Heart left ventricle (tissue), 16 donors: ENCODE measurements around the gene ZER1. TPM values are rescaled to one million over a fixed set of nuclear protein-coding genes. Genes with fewer than 3 reads are reported as not detected.

Experiments used
- ATAC-seq, 4 donors: fragments of 200-7000 bp; cut with Tn5 transposase; one replicate each; pipeline ENCODE4 v1.9.1; 2020 to 2022; ENCODE audit warnings: moderate library complexity in 4 of 4, mild to moderate bottlenecking in 3 of 4, moderate number of reproducible peaks in 1 of 4
- DNase-seq, 5 donors: peaks; one replicate each; pipeline ENCODE4 v3.0.0-alpha.2; 2020
- H3K27ac ChIP-seq, 12 donors: fragments of 200-600 bp; sonication (generic) in 4 of 12; one replicate each; pipeline versions ENCODE4 v1.5.0 to v1.8.0; 2016 to 2022; ENCODE audit warnings: mild to moderate bottlenecking in 2 of 12
- H3K27me3 ChIP-seq, 9 donors: fragments of 200-600 bp; sonication (generic) in 2 of 9; one replicate each; pipeline versions ENCODE4 v1.5.1 to v1.8.0; 2016 to 2022; ENCODE audit warnings: mild to moderate bottlenecking in 3 of 9
- H3K36me3 ChIP-seq, 9 donors: fragments of 200-600 bp; sonication (generic) in 2 of 9; one replicate each; pipeline versions ENCODE4 v1.5.0 to v1.8.0; 2018 to 2022; ENCODE audit warnings: mild to moderate bottlenecking in 2 of 9
- H3K4me1 ChIP-seq, 12 donors: fragments of 200-600 bp; sonication (generic) in 4 of 12; one replicate each; pipeline versions ENCODE4 v1.5.0 to v1.8.0; 2016 to 2022; ENCODE audit warnings: mild to moderate bottlenecking in 3 of 12
- H3K4me3 ChIP-seq, 12 donors: fragments of 200-600 bp; sonication (generic) in 4 of 12; one replicate each; pipeline versions ENCODE4 v1.5.0 to v1.8.0; 2017 to 2022; ENCODE audit warnings: mild to moderate bottlenecking in 9 of 12, moderate library complexity in 4 of 12
- H3K9me3 ChIP-seq, 12 donors: fragments of 200-600 bp; sonication (generic) in 4 of 12; one replicate each; pipeline versions ENCODE4 v1.5.0 to v1.8.0; 2016 to 2022; ENCODE audit warnings: mild to moderate bottlenecking in 1 of 12
- POLR2A ChIP-seq, 2 donors: fragments of 450-650 bp; IDR thresholded peaks; one replicate each; pipeline ENCODE4 v1.6.1; 2017; ENCODE audit warnings: antibody characterized with exemption in 2 of 2, mild to moderate bottlenecking in 2 of 2, moderate library complexity in 2 of 2
- WGBS, 4 donors: extraction: QIAGEN DNeasy Blood & Tissue Kit in 2 of 4; methylation state at CpG; one replicate each; pipeline versions ENCODE4 v1.1.5 to v1.1.7; 2013 to 2018; 5-methylcytosine and 5-hydroxymethylcytosine counted together
- intact Hi-C, 10 donors: fragments of 100-400 bp; cut with DNase I; formaldehyde crosslinking; loops; one replicate each; pipeline versions ENCODE4 v1.11.1 to v1.14.2; 2022
- polyA plus RNA-seq, 2 donors: library from polyadenylated mRNA; stranded (reverse); fragments of 200-250 nt; gene quantifications; one replicate each; pipeline ENCODE4 v1.2.3, GENCODE V29; 2013
- total RNA-seq, 9 donors: library from RNA; depleted of rRNA in 2 of 9; stranded (reverse); fragments of >200 nt in 2 of 9; fragmentation: NEBNext Ultra II Directional in 3 of 9; extraction: Animal tissue kit (Norgen Biotek cat#: 25700) in 3 of 9; gene quantifications; one replicate each; pipeline versions ENCODE4 v1.1.0 to v1.2.4, GENCODE V29; 2016 to 2023
- TF ChIP-seq, protein P1 (sequence below), 12 donors: fragments of 200-600 bp; sonication (generic) in 4 of 12; IDR thresholded peaks; one replicate each; pipeline versions ENCODE4 v1.5.0 to v1.8.0; 2018 to 2022; ENCODE audit warnings: antibody characterized with exemption in 12 of 12, mild to moderate bottlenecking in 5 of 12
- donor health status: ischemic (EF 13 %, LVEDD 7.1; RV severe dilation, severe dysfunction).
- donor health status: healthy with polysubstance abuse.
- donor health status: DM: no; HTN: yes; CAD: no.
- donor health status: DM: no; HTN: no; CAD: no.
- donor health status: ischemic (EF 25% LVEDD 6.9; RV normal size, moderate dysfunction).
- donor health status: ischemic (EF 25% LVEDD 5.7; RV mildly dilated, moderate dysfunction).
- donor health status: healthy.
- donor health status: DM: yes; HTN: yes; CAD: no.
- donor health status: ischemic (EF 35%, LVEDD 5.7; RV mildly dilated, moderate dysfunction).
- donor health status: nonischemic (EF 11% LVEDD 7.7; RV severe dilation, severe dysfunction).
- donor health status: DM: yes; HTN: yes; CAD: no.
- donor health status: PGD.
- donor health status: ischemic (EF 29% LVEDD 5.4; RV normal size, mild dysfunction).
- donor health status: nonischemic (EF 23%, LVEDD 6.1; RV moderate dilation, normal function).

ZER1 gene
- total and polyA plus RNA-seq, 11 donors: 32.4 to 163 (median 59.6) TPM

DNA sequence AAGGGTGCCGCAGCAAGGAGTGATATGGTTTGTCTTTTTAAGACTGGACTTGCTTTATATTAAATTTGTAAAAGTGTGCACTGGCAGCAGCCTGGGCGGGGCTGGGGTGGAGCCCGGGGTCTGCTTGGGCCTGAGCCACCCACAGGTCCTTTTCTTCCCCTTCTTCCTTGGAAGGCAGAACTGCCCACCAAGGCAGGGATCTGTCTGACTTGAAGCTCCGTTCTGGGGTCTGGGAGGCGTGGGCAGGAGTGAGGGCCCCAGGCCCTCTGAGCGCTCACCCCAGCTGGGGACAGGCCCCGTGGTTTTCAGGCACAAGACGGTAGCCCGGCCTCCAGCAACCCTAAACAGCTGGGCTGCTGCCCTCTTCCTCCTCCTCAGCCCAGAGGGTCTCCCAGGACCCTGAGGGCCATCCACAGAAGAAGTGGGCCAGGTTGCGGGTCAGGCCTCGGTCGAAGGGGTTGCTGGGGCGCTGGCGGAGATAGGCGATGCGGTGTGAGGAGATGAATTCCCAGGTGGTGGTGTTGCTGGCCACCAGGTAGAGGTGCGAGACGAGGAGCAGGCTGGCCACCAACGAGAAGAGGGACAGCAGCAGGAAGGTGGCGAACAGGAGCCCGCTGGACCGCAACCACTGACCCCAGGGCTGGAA is 50.8 kb downstream of the ZER1 start:
- no peak overlapping the region for H3K27ac ChIP-seq
- intact Hi-C loops: no loop called here
- peaks cover 0 to 21% (median 6%) of the 10 kb centered on the region in 12 donors for H3K4me1 ChIP-seq
- TF ChIP-seq POLR2A (IDR thresholded peaks at IDR 0.05): no peak
- TF ChIP-seq, protein P1, sequence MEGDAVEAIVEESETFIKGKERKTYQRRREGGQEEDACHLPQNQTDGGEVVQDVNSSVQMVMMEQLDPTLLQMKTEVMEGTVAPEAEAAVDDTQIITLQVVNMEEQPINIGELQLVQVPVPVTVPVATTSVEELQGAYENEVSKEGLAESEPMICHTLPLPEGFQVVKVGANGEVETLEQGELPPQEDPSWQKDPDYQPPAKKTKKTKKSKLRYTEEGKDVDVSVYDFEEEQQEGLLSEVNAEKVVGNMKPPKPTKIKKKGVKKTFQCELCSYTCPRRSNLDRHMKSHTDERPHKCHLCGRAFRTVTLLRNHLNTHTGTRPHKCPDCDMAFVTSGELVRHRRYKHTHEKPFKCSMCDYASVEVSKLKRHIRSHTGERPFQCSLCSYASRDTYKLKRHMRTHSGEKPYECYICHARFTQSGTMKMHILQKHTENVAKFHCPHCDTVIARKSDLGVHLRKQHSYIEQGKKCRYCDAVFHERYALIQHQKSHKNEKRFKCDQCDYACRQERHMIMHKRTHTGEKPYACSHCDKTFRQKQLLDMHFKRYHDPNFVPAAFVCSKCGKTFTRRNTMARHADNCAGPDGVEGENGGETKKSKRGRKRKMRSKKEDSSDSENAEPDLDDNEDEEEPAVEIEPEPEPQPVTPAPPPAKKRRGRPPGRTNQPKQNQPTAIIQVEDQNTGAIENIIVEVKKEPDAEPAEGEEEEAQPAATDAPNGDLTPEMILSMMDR (IDR thresholded peaks at IDR 0.05): no peak
- DNase-seq (no peak), ATAC-seq (no peak)
- H3K9me3 ChIP-seq: peaks cover 0 to 3% (median 0%) of the 10 kb centered on the region in 12 donors
- WGBS, 4 donors: 91 to 94% (median 92%) methylated on average over 18 to 22 of the region's 22 CpGs
- no peaks in the 10 kb centered on the region for H3K27me3 ChIP-seq
- peaks cover 0 to 16% (median 0%) of the 10 kb centered on the region in 9 donors for H3K36me3 ChIP-seq
- no peak overlapping the region for H3K4me3 ChIP-seq

DNA sequence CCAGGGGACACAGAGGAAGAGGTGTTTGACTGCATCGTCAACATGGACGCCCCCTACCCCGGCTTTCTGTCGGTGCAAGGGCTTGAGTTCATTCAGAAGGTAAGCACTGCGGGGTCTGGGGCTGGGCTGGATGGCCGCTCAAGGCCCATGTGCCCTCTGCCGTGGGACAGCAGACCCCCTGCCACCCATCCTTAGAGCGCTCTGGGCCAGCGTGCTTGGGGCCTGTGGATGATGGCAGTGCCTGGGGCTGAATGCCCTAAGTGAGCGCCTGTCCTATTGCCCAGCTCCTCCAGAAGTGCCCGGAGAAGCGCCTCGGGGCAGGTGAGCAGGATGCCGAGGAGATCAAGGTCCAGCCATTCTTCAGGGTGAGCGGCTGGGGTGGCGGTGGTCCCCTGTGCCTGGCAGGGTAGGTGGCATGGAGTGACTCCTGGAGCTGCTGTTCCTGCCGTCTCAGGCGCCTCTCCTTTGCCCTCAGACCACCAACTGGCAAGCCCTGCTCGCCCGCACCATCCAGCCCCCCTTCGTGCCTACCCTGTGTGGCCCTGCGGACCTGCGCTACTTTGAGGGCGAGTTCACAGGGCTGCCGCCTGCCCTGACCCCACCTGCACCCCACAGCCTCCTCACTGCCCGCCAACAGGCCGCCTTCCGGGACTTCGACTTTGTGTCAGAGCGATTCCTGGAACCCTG is 51.7 kb downstream of the ZER1 start:
- Histone ChIP-seq H3K4me1 (peaks cover 0 to 19% (median 6%) of the 10 kb centered on the region in 12 donors), H3K27me3 (no peaks in the 10 kb centered on the region), H3K9me3 (peaks cover 0 to under 1% (median 0%) of the 10 kb centered on the region in 12 donors), H3K4me3 (no peak overlapping the region), H3K36me3 (peaks cover 0 to 21% (median 1%) of the 10 kb centered on the region in 9 donors), H3K27ac (no peak overlapping the region)
- peak in 1 of 5 donors; percentile 57 for DNase-seq
- no peak for ATAC-seq
- intact Hi-C loops: no loop called here
- WGBS, 4 donors: 91 to 95% (median 92%) methylated on average over 25 to 30 of the region's 30 CpGs
- TF ChIP-seq POLR2A (IDR thresholded peaks at IDR 0.05): no peak
- TF ChIP-seq, protein P1 (IDR thresholded peaks at IDR 0.05): no peak

DNA sequence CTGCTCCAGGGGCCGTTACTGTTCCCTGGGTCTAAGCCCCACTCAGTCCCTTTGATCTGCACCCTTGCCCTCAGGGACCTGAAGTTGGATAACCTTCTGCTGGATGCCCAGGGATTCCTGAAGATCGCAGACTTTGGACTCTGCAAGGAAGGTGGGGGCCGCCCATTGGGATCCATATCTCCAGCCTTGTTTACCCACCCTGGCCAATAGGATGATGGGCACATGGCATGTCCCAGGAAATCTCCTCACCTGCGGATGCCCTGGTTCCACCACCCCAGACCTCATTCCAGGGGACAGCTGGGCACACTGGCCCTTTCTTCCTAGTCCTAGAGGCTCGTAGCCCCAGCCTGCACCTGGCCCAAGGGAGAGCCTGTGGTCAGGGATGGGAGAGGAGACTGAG is 53.3 kb downstream of the ZER1 start:
- Histone ChIP-seq H3K4me3 (no peak overlapping the region), H3K27me3 (no peaks in the 10 kb centered on the region), H3K4me1 (peaks cover 0 to 5% (median 0%) of the 10 kb centered on the region in 12 donors), H3K36me3 (peaks cover 0 to 37% (median 9%) of the 10 kb centered on the region in 9 donors), H3K9me3 (no peaks in the 10 kb centered on the region), H3K27ac (no peak overlapping the region)
- 88 to 94% (median 90%) methylated on average over 5 of the region's 5 CpGs for WGBS, 4 donors
- DNase-seq (peak in 3 of 5 donors; percentile 6 to 38 (median 14)), ATAC-seq (no peak)
- TF ChIP-seq, protein P1 (IDR thresholded peaks at IDR 0.05): no peak
- TF ChIP-seq POLR2A (IDR thresholded peaks at IDR 0.05): no peak
- intact Hi-C loops: no loop called here

DNA sequence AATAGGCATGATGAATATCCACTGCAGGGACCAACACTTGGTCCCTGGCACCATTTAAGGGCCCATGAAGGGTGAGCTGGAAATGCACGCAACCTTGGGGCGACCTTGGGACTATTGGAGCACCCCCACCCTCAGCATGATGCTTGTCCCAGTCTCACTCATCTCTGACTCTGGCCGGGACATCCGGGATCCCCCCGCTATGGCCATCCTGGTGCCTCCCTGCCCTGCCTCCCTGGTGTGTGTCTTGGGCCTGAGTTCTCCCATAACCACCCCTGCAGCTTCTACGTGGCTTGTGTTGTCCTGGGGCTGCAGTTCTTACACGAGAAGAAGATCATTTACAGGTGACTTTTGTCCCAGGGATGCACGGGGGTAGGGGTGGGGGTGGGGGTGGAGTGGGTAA is 53.7 kb downstream of the ZER1 start:
- intact Hi-C loops: no loop called here
- DNase-seq (peak in 2 of 5 donors; percentile 10 to 12), ATAC-seq (no peak)
- Histone ChIP-seq H3K4me1 (peaks cover 0 to under 1% (median 0%) of the 10 kb centered on the region in 12 donors), H3K27ac (no peak overlapping the region), H3K4me3 (no peak overlapping the region), H3K36me3 (peaks cover 0 to 41% (median 9%) of the 10 kb centered on the region in 9 donors), H3K27me3 (no peaks in the 10 kb centered on the region), H3K9me3 (no peaks in the 10 kb centered on the region)
- TF ChIP-seq, protein P1 (IDR thresholded peaks at IDR 0.05): no peak
- no peak for TF ChIP-seq POLR2A (IDR thresholded peaks at IDR 0.05)
- WGBS, 4 donors: 87 to 96% (median 90%) methylated on average over 7 to 8 of the region's 8 CpGs
